ENCODE results near the gene ADIPOR2.
"Not testable (repeated sequence)": the region's sequence is repeated elsewhere in the genome, so short reads cannot be mapped to it uniquely, and the experiment has no call there.

ADIPOR2 gene

GRCh38 chr12:1732914-1733313 is 42.0 kb downstream of the ADIPOR2 start:
- no peak for DNase-seq

- not testable (repeated sequence) for DNase-seq
Observed at GRCh38 chr12:1733712-1734111, 42.8 kb downstream of the ADIPOR2 start.

GRCh38 chr12:1737652-1738286 is 46.9 kb downstream of the ADIPOR2 start:
- DNase-seq = no peak

GRCh38 chr12:1738446-1738845 is 47.6 kb downstream of the ADIPOR2 start:
- DNase-seq = no peak

GRCh38 chr12:1739368-1739767 is 48.5 kb downstream of the ADIPOR2 start:
- DNase-seq = no peak

GRCh38 chr12:1740161-1740948 is 49.5 kb downstream of the ADIPOR2 start:
- peak; percentile 9 for DNase-seq

- DNase-seq = no peak
Observed at GRCh38 chr12:1741154-1741949, 50.5 kb downstream of the ADIPOR2 start.

- no peak for DNase-seq
Observed at GRCh38 chr12:1744932-1745331, 54.1 kb downstream of the ADIPOR2 start.

GRCh38 chr12:1747609-1748008 is 56.7 kb downstream of the ADIPOR2 start:
- DNase-seq = no peak

- no peak for DNase-seq
Observed at GRCh38 chr12:1749019-1749418, 58.1 kb downstream of the ADIPOR2 start.

GRCh38 chr12:1750300-1750699 is 59.4 kb downstream of the ADIPOR2 start:
- no peak for DNase-seq

GRCh38 chr12:1758376-1758775 is 67.5 kb downstream of the ADIPOR2 start:
- DNase-seq = no peak

- DNase-seq = no peak
Observed at GRCh38 chr12:1758887-1759286, 68.0 kb downstream of the ADIPOR2 start.

GRCh38 chr12:1760566-1761382 is 69.9 kb downstream of the ADIPOR2 start:
- DNase-seq = no peak

GRCh38 chr12:1761857-1762256 is 71.0 kb downstream of the ADIPOR2 start:
- DNase-seq = no peak

GRCh38 chr12:1763153-1763552 is 72.3 kb downstream of the ADIPOR2 start:
- DNase-seq = no peak

GRCh38 chr12:1766110-1766509 is 75.2 kb downstream of the ADIPOR2 start:
- no peak for DNase-seq

GRCh38 chr12:1767407-1768090 is 76.7 kb downstream of the ADIPOR2 start:
- DNase-seq = no peak

- no peak for DNase-seq
Observed at GRCh38 chr12:1768615-1769014, 77.7 kb downstream of the ADIPOR2 start.

GRCh38 chr12:1769809-1770494 is 79.1 kb downstream of the ADIPOR2 start:
- DNase-seq = no peak

Measured in right kidney (tissue), 1 donor.